SK-N-SH treated with all-trans-retinoic acid at 6 μM for 48 hours (cell line): ENCODE measurements around the gene KPNA6.

Source experiments
- ATAC-seq: fragments of 200-7000 bp; cut with Tn5 transposase; 3 replicates; pipeline ENCODE4 v1.9.1; 2020; ENCODE audit warnings: mild to moderate bottlenecking, moderate library complexity
- ARNTL ChIP-seq: fragments of 450-650 bp; formaldehyde crosslinking; IDR thresholded peaks from 2 replicates; pipeline ENCODE4 v1.5.0; 2020; ENCODE audit warnings: low read depth, mild to moderate bottlenecking, moderate library complexity, borderline replicate concordance
- BACH2 ChIP-seq: fragments of 250-450 bp; sonication (Bioruptor Pico); IDR thresholded peaks from 2 replicates; pipeline ENCODE4 v1.9.0; 2021; ENCODE audit warnings: mild to moderate bottlenecking, borderline replicate concordance
- CSDC2 ChIP-seq: fragments of 250-450 bp; sonication (Bioruptor Pico); IDR thresholded peaks from 2 replicates; pipeline ENCODE4 v1.5.0; 2020; ENCODE audit warnings: mild to moderate bottlenecking, moderate library complexity
- CSRNP3 ChIP-seq: fragments of 250-450 bp; sonication (Bioruptor Pico); IDR thresholded peaks from 2 replicates; pipeline ENCODE4 v1.5.1; 2021; ENCODE audit warnings: mild to moderate bottlenecking, moderate library complexity
- ESRRG ChIP-seq: fragments of 250-450 bp; sonication (Bioruptor Pico); IDR thresholded peaks from 2 replicates; pipeline ENCODE4 v1.6.1; 2021; ENCODE audit warnings: mild to moderate bottlenecking
- GLIS3 ChIP-seq: fragments of 250-450 bp; sonication (Bioruptor Pico); IDR thresholded peaks from 2 replicates; pipeline ENCODE4 v1.5.0; 2020; ENCODE audit warnings: mild to moderate bottlenecking, moderate library complexity
- ISL1 ChIP-seq: fragments of 250-450 bp; sonication (Bioruptor Pico); IDR thresholded peaks from 2 replicates; pipeline ENCODE4 v2.1.2; 2022; ENCODE audit warnings: mild to moderate bottlenecking, moderate library complexity
- OSR1 ChIP-seq: fragments of 250-450 bp; sonication (Bioruptor Pico); IDR thresholded peaks from 2 replicates; pipeline ENCODE4 v1.8.0; 2022; ENCODE audit warnings: moderate library complexity, mild to moderate bottlenecking, inconsistent platforms
- POU6F1 ChIP-seq: fragments of 250-450 bp; sonication (Bioruptor Pico); IDR thresholded peaks from 2 replicates; pipeline ENCODE4 v1.8.0; 2021; ENCODE audit warnings: low read depth, mild to moderate bottlenecking, moderate library complexity, borderline replicate concordance
- PPARA ChIP-seq: fragments of 250-450 bp; sonication (Bioruptor Pico); IDR thresholded peaks from 2 replicates; pipeline ENCODE4 v1.5.0; 2020; ENCODE audit warnings: mild to moderate bottlenecking, borderline replicate concordance
- RARB ChIP-seq: fragments of 250-450 bp; sonication (Bioruptor Pico); IDR thresholded peaks from 2 replicates; pipeline ENCODE4 v1.8.0; 2021; ENCODE audit warnings: mild to moderate bottlenecking, moderate library complexity
- TCF4 ChIP-seq: fragments of 250-450 bp; sonication (Bioruptor Pico); IDR thresholded peaks from 2 replicates; pipeline ENCODE4 v1.8.0; 2021; ENCODE audit warnings: mild to moderate bottlenecking, moderate library complexity, borderline replicate concordance
- TOX ChIP-seq: fragments of 250-450 bp; sonication (Bioruptor Pico); IDR thresholded peaks from 2 replicates; pipeline ENCODE4 v1.8.0; 2021; ENCODE audit warnings: mild to moderate bottlenecking, moderate library complexity, borderline replicate concordance
- ZC3H10 ChIP-seq: fragments of 250-450 bp; sonication (Bioruptor Pico); IDR thresholded peaks from 2 replicates; pipeline ENCODE4 v1.5.1; 2021; ENCODE audit warnings: mild to moderate bottlenecking, moderate library complexity
- ZFP3 ChIP-seq: fragments of 250-450 bp; sonication (Bioruptor Pico); IDR thresholded peaks from 2 replicates; pipeline ENCODE4 v1.5.0; 2020; ENCODE audit warnings: mild to moderate bottlenecking, moderate library complexity
- ZFP30 ChIP-seq: fragments of 450-650 bp; formaldehyde crosslinking; IDR thresholded peaks from 2 replicates; pipeline ENCODE4 v1.5.0; 2022; ENCODE audit warnings: mild to moderate bottlenecking, moderate library complexity
- ZNF565 ChIP-seq: fragments of 450-650 bp; formaldehyde crosslinking; conservative IDR thresholded peaks from 2 replicates; pipeline ENCODE4 v1.5.0; 2020; ENCODE audit warnings: low read depth, mild to moderate bottlenecking, moderate library complexity
- ZNF70 ChIP-seq: fragments of 450-650 bp; formaldehyde crosslinking; IDR thresholded peaks from 2 replicates; pipeline ENCODE4 v1.5.0; 2020; ENCODE audit warnings: mild to moderate bottlenecking, moderate library complexity
- ZNF8 ChIP-seq: fragments of 450-650 bp; formaldehyde crosslinking; IDR thresholded peaks from 2 replicates; pipeline ENCODE4 v1.5.0; 2020; ENCODE audit warnings: mild to moderate bottlenecking, moderate library complexity
- TF ChIP-seq, protein P1 (sequence below): fragments of 250-450 bp; sonication (Bioruptor Pico); IDR thresholded peaks from 2 replicates; pipeline ENCODE4 v1.8.0; 2020; ENCODE audit warnings: mild to moderate bottlenecking, moderate library complexity, borderline replicate concordance
- TF ChIP-seq, protein P2 (sequence below): fragments of 250-450 bp; sonication (Bioruptor Pico); IDR thresholded peaks from 2 replicates; pipeline ENCODE4 v1.5.0; 2020; ENCODE audit warnings: mild to moderate bottlenecking, moderate library complexity

The KPNA6 gene

DNA sequence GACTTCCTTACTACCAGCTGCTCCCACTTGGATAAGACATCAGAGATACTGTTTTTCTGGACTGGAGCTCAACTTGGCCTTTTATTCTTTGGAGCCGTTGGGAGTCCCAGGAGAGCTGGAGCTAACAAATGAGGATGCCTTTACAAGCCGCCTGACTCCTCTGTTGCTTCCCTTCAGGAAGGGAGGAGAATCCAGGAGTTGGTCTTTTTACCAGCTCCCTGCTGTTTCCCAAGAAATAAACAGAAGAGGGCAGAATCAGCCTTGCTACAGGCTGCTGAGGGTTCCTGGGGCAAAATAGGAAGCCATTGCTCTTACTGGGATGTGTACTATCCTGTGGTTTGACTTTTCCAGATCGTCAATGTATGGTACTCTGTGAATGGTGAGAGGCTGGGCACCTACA, 115.8 kb downstream of the KPNA6 start (continued):
- TF ChIP-seq, protein P1, sequence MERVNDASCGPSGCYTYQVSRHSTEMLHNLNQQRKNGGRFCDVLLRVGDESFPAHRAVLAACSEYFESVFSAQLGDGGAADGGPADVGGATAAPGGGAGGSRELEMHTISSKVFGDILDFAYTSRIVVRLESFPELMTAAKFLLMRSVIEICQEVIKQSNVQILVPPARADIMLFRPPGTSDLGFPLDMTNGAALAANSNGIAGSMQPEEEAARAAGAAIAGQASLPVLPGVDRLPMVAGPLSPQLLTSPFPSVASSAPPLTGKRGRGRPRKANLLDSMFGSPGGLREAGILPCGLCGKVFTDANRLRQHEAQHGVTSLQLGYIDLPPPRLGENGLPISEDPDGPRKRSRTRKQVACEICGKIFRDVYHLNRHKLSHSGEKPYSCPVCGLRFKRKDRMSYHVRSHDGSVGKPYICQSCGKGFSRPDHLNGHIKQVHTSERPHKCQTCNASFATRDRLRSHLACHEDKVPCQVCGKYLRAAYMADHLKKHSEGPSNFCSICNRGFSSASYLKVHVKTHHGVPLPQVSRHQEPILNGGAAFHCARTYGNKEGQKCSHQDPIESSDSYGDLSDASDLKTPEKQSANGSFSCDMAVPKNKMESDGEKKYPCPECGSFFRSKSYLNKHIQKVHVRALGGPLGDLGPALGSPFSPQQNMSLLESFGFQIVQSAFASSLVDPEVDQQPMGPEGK (CRISPR knock-in tag) = no peak
- TF ChIP-seq CSRNP3 (CRISPR knock-in tag) (no peak), ZFP30 (no peak)

- TF ChIP-seq ZNF565 (CRISPR knock-in tag) (no peak), TCF4 (no peak), TOX (CRISPR knock-in tag) (no peak), GLIS3 (CRISPR knock-in tag) (no peak), POU6F1 (CRISPR knock-in tag) (no peak), ZNF70 (no peak), ZNF8 (CRISPR knock-in tag) (no peak), PPARA (CRISPR knock-in tag) (no peak), ESRRG (CRISPR knock-in tag) (no peak), OSR1 (CRISPR knock-in tag) (no peak), ISL1 (CRISPR knock-in tag) (no peak), RARB (CRISPR knock-in tag) (no peak), ZC3H10 (CRISPR knock-in tag) (no peak), ZFP30 (no peak), CSDC2 (CRISPR knock-in tag) (no peak), ZFP3 (CRISPR knock-in tag) (no peak), ARNTL (CRISPR knock-in tag) (no peak), BACH2 (CRISPR knock-in tag) (no peak)
- TF ChIP-seq, protein P2, sequence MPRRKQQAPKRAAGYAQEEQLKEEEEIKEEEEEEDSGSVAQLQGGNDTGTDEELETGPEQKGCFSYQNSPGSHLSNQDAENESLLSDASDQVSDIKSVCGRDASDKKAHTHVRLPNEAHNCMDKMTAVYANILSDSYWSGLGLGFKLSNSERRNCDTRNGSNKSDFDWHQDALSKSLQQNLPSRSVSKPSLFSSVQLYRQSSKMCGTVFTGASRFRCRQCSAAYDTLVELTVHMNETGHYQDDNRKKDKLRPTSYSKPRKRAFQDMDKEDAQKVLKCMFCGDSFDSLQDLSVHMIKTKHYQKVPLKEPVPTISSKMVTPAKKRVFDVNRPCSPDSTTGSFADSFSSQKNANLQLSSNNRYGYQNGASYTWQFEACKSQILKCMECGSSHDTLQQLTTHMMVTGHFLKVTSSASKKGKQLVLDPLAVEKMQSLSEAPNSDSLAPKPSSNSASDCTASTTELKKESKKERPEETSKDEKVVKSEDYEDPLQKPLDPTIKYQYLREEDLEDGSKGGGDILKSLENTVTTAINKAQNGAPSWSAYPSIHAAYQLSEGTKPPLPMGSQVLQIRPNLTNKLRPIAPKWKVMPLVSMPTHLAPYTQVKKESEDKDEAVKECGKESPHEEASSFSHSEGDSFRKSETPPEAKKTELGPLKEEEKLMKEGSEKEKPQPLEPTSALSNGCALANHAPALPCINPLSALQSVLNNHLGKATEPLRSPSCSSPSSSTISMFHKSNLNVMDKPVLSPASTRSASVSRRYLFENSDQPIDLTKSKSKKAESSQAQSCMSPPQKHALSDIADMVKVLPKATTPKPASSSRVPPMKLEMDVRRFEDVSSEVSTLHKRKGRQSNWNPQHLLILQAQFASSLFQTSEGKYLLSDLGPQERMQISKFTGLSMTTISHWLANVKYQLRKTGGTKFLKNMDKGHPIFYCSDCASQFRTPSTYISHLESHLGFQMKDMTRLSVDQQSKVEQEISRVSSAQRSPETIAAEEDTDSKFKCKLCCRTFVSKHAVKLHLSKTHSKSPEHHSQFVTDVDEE (CRISPR knock-in tag) = no peak
- TF ChIP-seq, protein P1 (CRISPR knock-in tag) = no peak
- ATAC-seq = no peak
These were observed 116.4 kb downstream of the KPNA6 start for GRCh38 chr1:32224285-32224684.
